NCI-H2081 treated with DMSO at 0.1 percent for 48 hours (cell line): ENCODE data around the gene CST9.
"Not testable (repeated sequence)": the region's sequence is repeated elsewhere in the genome, so short reads cannot be mapped to it uniquely, and the experiment has no call there.

Source experiments
- DNase-seq: peaks from one replicate; lab custom pipeline; 2025; lab: John Stamatoyannopoulos, UW

CST9 gene

DNA sequence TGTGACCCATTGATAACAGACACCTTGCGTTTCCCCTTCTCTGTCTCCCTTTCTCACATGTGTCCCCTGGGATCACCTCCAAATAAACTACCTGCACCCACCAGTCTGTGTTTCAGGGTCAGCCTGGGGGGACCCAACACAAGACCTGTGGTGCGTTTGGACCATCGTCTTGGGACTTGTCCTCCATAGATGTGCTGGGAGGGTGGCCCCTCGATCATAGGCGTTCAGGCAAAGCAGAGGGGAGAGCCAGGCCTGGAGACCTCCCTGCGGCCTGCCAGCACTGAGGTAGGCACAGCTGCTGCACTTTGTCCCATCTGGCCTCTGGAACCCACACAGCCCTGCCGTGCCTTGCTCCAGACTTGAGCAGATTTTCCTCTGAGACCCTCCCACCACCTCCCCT lies 18.1 kb downstream of the CST9 start:
- no peak for DNase-seq

DNA sequence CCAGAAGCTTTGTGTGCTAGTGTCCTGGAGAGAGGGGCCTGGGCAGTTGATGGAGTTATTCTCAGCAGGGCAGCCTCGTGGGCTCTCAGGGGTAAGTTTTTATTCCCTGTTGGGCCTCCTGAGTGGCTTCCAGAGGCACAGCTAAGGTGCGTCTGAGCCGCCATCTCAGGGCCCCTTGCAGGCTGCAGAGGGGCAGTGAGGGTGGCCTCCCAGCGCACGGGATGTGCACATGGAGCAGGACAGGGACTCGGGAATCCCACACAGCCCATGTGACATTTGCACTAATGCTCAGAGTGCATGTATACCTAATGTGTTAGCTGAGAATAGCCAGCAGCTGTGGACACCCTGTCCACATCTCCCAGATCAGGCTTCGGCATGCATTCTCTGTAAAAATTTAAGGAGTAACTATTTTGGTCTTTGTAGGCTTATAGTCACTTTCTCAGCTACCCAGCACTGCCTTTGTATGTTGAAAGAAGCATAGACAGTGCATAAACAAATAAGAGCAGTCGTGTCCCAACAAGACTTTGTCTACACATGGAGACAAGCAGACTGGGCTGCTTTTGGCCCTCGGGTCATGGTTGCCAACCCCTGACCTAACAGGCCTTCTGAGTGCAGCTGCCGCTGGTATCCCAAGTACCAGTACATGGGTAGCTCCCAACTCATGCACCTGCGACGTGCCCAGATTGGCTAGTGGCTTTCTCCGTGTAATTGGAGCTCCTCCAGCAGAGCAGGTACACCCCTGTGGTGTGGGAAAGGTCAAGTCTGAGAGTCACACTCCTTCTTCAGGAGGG lies 18.8 kb downstream of the CST9 start:
- no peak for DNase-seq

DNA sequence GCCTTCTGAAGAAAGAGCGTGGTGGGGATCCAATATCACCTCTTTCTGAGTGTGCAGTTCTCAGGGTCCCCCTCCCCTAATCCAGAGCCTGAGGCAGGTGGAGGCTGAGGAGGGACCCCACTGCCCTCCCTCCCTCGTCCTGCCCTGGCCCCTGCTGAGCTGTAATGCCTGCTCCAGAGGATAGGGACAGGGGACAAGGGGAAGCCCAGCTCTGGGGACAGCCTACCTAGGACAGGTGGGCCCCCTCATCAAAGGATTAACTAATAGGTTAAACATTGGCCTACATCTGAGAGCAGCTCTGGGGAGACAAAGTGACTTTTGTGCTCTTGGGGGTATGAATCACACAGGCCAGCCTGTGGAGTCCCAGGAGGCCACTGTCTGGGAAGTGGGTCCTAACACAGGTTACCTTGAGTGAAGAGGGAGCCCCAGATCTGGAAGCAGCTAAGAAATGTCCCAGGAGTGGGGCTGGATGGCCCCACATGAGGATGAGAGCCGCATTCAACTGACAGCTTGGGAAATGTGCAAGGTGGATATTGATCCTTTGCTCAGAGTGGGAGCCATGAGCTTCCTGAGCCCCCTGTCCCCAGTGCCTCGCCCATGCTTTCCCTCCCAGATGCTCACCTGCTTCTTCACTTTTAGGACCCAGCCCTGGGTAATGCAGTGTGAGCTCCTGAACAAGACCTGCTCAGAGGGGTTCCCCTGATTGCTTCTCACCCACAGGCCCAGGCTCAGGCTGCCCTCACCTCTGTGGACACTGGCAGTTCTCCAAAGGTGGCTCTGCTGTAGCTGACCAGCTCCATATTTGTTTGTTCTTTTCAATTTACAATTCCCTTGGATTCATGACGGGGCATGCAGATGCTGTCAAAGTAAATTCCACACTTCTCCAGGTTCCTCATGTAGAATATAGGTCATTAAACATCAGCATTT lies 19.6 kb downstream of the CST9 start:
- DNase-seq: no peak

DNA sequence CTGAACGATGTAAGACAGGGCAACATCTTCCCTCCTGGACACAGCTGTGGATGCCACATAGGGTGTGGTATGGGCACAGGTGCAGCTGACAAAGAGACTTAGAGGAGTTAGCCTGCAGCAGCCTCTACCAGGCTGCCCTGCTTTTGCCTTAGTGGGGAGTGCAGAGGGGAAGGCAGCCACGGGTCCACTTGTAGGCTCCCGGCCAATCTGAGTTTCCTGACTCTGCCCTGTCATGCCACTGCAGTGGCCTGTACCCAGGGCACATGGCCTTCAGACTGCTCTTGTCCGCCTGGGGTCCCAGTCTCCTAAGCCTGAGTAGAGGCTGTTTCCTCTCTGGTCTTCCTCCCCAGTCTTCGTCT lies 20.3 kb downstream of the CST9 start:
- no peak for DNase-seq

DNA sequence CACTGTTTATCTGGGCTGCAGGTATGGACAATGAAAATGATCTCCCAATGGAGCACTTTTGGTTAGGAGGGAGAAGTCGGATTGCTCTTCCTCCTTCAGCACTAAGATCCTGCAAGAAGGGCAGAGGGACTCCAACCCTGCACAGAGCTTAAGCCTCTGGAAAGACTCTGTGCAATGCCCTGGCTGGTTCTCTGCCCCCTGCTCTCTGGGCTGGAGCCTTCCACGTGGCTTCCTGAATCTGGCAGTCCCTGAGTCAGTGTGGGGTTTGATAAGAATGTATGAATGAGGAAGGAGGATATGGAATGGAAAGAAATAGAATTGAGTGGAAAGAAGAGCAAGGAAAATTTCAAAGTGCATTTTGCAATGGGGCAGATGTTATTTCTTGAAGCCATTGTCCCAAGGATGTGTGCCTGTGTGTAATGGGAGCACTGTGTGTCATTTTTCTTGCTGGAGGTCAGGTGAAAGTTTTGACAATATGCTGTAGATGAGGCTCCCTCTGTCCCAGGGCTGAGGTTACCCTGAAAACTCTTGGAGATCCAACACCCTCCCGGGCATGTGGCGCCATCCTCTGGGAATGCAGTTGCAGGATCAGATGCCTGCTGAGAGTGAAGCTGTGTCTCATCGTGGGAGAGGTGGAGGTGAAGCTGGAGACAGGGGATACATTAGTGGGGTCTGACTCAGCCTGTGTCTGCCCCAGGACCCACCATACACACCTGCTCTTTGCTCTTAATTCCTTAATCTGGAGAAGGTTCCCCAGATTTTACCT lies 21.1 kb downstream of the CST9 start:
- DNase-seq: no peak

DNA sequence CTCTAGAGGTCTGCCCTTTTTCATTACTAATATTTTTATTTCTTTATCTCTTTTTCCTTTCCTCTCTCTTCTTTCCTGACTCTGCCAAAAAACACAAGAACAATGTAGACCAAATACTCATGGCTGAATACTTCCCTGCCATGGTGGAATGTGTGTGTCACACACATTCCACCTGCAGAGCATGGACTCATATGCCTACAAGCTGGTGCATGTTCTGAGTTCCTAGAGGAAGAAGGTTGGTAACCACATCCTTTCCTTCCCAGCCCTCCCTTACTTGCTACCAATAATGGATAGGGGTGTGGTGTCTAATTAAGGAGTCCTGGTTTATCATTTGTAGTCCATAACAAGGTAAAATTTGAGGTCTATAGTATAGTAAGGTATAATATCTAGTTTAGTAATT lies 22.2 kb downstream of the CST9 start:
- DNase-seq: no peak

DNA sequence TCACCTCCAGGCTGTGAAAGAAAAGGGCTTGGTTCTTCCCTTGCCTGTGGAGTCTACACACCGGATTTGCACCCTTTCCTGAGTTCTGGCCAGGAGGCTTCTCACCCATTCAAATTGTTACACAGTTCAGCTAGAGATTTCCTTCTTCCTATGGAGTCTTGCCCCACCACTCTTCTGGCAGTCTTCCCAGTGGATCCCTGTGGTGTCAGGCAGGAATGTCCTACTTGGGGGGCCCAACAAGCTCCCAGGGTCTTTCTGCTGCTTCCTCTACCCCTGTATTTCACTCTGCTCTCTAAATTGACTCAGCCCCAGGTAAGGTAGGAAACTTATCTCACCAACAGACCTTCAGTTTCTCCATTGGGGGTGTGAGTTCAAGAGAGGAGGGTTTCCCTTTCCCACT lies 23.4 kb downstream of the CST9 start:
- no peak for DNase-seq

DNA sequence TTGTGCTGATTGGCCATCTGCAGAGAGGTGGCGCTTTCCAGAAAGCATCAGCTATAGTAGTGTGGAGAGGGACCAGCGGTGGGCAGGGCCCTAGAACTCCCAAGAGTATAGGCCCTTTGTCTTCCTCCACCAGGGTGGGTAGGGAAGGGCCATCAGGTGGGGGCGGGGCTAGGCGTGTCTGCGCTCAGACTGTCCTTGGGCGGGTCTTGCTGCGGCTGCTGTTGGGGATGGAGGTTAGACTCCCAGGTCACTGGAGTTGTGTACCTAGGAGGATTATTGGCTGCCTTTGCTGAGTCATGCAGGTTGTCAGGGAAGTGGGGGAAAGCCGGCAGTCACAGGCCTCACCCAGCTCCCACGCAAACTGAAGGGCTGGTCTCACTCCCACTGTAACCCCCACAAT lies 23.9 kb downstream of the CST9 start:
- DNase-seq: not testable (repeated sequence)

DNA sequence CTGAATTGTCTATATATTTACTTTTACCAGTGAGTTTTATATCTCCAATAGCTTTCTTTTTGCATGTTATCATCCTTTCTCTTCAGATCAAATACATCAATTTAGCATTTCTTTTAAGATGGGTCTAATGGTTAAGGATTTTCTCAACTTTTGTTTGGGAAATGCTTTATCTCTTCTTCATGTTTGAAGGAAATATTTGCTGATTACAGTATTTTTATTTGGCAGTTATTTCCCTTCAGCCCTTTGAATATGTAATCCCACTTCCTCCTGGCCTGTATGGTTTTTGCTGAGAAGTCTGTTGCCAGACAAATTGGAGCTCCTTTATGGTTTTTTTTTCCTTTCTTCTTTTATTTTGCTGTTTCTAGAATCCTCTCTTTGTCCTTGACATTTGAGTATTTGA lies 30.7 kb downstream of the CST9 start:
- no peak for DNase-seq

DNA sequence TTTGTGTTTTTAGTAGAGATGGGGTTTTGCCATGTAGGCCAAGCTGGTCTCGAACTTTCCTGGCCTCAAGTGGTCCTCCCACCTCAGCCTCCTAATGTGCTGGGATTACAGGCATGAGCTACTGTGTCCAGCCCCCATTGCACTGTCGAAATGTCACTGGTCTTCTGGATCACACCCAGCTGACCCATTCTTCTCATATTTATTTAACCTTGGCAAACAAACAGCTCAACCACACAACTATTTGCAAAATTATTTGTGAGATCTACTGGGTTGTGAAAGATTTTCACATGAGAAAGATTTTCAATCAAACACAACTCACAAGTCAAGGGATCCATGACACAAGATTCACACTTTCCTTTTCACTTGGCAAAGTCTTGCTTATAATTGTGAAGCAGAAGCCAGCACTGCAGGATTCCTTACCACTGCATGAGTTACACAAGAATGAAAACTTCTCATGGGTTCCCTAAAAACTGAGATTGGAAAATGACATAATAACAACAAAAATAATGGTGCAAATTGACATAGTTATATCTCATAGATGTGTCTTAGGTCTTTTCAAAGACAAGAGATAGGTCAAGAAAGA lies 35.4 kb downstream of the CST9 start:
- DNase-seq: no peak

DNA sequence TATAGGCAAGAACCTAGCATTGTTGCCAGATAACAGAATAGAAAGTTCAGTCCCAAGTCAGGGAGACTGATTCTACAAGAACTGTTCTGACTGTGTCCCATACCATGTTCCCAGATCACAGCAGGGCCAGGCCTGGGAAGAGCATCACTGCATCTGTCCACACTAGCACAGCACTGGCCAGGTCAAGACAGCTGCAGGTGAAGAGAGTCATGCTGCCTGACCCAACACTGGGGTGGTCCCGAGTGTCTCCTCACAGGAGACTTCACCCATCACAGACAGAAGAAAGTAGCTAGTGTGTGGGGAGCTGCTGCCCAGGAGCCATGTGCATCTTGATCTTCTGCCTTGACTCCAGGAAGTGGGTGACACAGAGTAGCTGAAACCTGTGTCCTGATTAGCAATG lies 36.1 kb downstream of the CST9 start:
- no peak for DNase-seq

DNA sequence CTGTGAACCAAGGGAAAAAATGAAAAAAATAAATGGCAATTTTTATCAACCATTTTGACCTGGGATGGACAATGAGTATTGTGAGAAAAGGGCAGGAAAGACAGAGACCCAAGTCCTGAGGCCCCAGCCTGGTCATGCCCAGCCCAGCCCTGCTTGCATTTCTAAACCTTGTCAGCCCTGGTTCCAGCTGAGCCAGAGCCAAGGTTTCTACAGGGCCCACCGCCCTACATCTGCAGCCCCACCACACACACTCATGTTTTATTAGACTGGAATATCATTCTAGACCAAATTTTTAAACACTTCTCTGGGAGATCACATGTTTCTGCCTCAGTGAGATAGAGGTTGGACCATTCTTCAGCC lies 36.8 kb downstream of the CST9 start:
- no peak for DNase-seq

DNA sequence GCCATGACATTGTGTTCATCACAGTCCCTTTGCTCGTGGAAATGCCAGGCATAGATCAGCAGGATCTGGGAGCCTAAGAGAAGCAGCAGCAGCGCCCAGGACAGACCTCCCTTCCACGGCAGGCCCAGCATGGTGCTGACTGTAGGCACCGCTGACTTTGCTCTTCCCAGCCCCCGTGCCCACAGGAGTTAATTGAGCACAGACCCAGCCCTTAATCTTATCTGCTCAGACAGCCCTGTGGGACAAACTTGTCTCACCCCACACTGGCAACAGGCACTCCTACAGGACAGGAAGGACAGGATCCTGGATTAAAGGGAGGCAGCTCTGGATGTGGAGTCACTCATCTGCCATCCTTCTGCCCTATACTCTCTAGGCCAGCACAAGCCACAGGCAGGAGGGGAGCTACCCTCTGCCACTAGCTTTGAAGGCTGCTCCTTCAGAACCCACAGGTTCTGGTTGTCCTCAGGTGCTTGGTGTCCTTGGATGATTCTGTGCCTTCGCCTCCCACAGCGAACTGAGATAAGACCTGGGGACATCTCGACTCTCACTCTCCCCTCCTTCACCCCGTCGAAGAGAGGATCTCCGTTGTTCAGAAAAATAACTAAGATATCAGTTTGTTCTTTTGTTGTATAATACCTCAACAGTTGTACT lies 37.3 kb downstream of the CST9 start, which contains the start of gene CST9L:
CST9L (minus strand) TSS at position 165 of the 651 bp plus-strand sequence; CDS start at position 131, 34 bp downstream.
- DNase-seq: no peak

DNA sequence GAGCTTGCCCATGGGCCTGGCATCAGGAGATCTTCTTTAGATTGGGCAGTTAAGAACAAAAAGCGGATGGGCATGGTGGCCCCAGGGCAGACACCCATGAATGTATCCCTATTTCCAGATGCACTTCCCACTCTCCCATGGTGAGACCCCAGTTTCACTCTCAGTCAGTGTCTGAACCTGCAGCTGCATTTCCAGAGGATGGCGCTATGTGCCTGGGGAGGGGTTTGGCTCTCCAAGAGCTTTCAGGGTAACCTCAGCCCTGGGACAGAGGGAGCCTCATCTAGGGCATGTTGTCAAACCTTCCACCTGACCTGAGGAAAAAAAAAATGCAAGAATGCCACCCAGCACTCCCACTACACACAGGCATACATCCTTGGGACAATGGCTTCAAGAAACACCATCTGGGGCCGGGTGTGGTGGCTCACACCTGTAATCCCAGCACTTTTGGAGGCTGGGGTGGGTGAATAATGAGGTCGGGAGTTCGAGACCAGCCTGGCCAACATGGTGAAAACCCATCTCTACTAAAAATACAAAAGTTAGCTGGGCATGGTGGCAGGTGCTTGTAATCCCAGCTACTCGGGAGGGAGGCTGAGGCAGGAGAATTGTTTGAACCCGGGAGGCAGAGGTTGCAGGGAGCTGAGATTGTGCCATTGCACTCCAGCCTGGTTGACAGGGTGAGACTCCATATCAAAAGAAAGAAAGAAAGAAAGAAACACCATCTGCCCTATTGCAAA lies 39.4 kb downstream of the CST9 start:
- DNase-seq: no peak

DNA sequence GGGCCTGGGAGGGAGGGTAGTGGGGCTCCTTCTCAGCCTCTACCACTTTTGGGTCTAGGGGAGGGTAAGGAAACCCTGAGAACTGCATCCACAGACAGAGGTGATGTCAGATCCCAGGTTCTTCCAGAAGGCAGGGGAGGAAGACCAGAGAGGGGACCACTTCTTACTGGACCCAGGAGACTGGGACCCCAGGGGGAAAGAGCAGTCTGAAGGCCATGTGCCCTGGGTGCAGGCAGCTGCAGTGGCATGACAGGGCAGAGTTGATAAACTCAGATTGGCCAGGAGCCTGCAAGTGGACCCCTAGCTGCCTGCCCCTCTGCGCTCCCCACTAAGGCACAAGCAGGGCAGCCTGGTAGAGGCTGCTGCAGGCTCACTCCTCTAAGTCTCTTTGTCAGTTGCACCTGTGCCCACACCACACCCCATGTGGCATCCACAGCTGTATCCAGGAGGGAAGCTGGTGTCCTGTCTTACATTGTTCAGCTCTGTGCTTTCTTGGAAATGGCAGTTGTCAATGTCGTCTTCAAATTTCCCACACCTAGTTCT lies 40.1 kb downstream of the CST9 start:
- DNase-seq: no peak

DNA sequence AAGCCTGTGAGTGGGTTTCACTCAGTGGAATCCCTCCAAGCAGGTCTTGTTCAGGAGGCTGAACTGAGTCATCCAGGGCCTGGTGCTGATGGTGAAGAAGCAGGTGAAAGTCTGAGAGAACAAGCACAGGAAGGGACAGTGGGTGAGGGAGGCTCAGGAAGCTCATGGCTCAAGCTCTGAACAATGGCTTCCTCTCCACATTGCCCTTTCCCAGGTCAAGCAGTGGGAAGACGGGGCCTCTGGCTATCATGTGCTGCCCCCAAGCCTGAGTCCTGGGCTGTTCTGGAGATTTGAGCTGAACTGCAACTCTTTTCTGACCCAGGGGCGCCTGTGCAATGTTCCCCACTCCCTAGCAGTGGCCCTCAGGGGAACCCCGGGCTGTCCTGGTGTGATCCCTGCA lies 40.8 kb downstream of the CST9 start:
- no peak for DNase-seq

DNA sequence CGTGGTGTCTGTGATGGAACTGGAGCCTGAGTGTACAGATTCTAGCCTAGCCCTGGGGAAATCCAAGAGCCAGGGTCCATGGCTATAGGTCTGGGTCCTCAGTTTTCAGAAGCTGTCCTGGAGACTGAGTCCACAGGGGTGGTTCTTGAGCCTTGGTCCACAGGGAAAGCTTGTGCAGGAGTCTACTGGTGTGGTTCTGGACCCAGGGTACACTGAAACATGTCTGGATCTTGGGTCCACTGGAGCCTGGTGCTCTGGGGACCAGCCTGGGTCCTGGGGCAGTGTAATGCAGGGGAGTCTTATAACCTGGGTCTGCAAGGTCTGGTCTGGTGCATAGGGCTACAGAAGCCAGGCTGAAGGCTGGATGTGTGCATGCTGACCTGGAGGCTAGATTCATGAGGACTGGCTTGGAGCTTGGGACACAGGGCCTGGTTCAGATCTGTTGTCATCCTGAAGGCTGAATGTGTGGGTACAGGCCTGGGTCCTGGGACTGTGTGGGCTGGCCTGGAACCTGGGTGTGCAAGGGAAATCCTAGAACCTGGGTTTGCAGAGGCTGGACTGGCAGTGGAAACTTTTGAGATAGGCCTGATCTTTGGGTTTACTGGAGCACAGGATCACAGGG lies 42.9 kb downstream of the CST9 start:
- DNase-seq: no peak

DNA sequence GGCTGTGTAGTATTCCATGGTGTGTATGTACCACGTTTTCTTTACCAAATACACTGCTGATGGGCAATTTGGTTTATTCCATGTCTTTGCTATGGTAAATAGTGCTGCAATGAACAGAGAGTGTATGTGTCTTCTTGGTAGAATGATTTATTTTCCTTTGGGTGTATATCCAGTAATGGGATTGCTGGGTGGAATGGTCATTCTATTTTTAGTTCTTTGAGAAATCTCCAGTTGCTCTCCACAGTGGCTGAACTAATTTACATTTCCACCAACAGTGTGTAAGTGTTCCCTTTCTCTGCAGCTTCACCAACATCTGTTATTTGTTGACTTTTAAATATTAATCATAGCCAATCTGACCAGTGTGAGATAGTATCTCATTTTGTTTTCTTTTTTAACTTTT lies 51.3 kb downstream of the CST9 start:
- DNase-seq: no peak
